SK-N-SH treated with all-trans-retinoic acid at 6 μM for 48 hours (cell line): ENCODE measurements around the gene UNKL.

ENCODE experiments used
- PPARA ChIP-seq: fragments of 250-450 bp; sonication (Bioruptor Pico); IDR thresholded peaks from 2 replicates; pipeline ENCODE4 v1.5.0; 2020; ENCODE audit warnings: mild to moderate bottlenecking, borderline replicate concordance
- ZNF565 ChIP-seq: fragments of 450-650 bp; formaldehyde crosslinking; conservative IDR thresholded peaks from 2 replicates; pipeline ENCODE4 v1.5.0; 2020; ENCODE audit warnings: low read depth, mild to moderate bottlenecking, moderate library complexity
- TF ChIP-seq, protein P1 (sequence below): fragments of 250-450 bp; sonication (Bioruptor Pico); IDR thresholded peaks from 2 replicates; pipeline ENCODE4 v1.5.0; 2020; ENCODE audit warnings: mild to moderate bottlenecking, moderate library complexity
- TF ChIP-seq, protein P2 (sequence below): fragments of 250-450 bp; sonication (Bioruptor Pico); IDR thresholded peaks from 2 replicates; pipeline ENCODE4 v1.5.1; 2020; ENCODE audit warnings: low read depth, mild to moderate bottlenecking, moderate library complexity

- TF ChIP-seq PPARA (CRISPR knock-in tag) = no peak
- TF ChIP-seq ZNF565 = no peak
- TF ChIP-seq, protein P1, sequence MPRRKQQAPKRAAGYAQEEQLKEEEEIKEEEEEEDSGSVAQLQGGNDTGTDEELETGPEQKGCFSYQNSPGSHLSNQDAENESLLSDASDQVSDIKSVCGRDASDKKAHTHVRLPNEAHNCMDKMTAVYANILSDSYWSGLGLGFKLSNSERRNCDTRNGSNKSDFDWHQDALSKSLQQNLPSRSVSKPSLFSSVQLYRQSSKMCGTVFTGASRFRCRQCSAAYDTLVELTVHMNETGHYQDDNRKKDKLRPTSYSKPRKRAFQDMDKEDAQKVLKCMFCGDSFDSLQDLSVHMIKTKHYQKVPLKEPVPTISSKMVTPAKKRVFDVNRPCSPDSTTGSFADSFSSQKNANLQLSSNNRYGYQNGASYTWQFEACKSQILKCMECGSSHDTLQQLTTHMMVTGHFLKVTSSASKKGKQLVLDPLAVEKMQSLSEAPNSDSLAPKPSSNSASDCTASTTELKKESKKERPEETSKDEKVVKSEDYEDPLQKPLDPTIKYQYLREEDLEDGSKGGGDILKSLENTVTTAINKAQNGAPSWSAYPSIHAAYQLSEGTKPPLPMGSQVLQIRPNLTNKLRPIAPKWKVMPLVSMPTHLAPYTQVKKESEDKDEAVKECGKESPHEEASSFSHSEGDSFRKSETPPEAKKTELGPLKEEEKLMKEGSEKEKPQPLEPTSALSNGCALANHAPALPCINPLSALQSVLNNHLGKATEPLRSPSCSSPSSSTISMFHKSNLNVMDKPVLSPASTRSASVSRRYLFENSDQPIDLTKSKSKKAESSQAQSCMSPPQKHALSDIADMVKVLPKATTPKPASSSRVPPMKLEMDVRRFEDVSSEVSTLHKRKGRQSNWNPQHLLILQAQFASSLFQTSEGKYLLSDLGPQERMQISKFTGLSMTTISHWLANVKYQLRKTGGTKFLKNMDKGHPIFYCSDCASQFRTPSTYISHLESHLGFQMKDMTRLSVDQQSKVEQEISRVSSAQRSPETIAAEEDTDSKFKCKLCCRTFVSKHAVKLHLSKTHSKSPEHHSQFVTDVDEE (CRISPR knock-in tag) = no peak
- TF ChIP-seq, protein P2, sequence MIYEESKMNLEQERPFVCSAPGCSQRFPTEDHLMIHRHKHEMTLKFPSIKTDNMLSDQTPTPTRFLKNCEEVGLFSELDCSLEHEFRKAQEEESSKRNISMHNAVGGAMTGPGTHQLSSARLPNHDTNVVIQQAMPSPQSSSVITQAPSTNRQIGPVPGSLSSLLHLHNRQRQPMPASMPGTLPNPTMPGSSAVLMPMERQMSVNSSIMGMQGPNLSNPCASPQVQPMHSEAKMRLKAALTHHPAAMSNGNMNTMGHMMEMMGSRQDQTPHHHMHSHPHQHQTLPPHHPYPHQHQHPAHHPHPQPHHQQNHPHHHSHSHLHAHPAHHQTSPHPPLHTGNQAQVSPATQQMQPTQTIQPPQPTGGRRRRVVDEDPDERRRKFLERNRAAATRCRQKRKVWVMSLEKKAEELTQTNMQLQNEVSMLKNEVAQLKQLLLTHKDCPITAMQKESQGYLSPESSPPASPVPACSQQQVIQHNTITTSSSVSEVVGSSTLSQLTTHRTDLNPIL (CRISPR knock-in tag) = no peak
Observed at GRCh38 chr16:1441391-1441829, 26.9 kb upstream of the UNKL start.
